Mammary epithelial cell (primary cell): Measurements from ENCODE around the gene AGXT.

Source experiments
- EZH2 ChIP-seq: IDR thresholded peaks from 2 replicates; pipeline ENCODE4 v1.6.1; 2012; ENCODE audit warnings: low read length, inconsistent platforms, borderline replicate concordance
- TF ChIP-seq, protein P1 (sequence below), 2 donors: IDR thresholded peaks in 1 of 2; conservative IDR thresholded peaks in 1 of 2; 2 replicates each; pipeline ENCODE4 v1.5.1; 2011 to 2012; ENCODE audit warnings: inconsistent platforms in 2 of 2, low read length in 2 of 2, mild to moderate bottlenecking in 2 of 2, control low read depth in 1 of 2, low read depth in 1 of 2; ENCODE audit not compliant: insufficient read depth in 1 of 2; ENCODE audit errors: extremely low read depth in 1 of 2

- TF ChIP-seq, protein P1, sequence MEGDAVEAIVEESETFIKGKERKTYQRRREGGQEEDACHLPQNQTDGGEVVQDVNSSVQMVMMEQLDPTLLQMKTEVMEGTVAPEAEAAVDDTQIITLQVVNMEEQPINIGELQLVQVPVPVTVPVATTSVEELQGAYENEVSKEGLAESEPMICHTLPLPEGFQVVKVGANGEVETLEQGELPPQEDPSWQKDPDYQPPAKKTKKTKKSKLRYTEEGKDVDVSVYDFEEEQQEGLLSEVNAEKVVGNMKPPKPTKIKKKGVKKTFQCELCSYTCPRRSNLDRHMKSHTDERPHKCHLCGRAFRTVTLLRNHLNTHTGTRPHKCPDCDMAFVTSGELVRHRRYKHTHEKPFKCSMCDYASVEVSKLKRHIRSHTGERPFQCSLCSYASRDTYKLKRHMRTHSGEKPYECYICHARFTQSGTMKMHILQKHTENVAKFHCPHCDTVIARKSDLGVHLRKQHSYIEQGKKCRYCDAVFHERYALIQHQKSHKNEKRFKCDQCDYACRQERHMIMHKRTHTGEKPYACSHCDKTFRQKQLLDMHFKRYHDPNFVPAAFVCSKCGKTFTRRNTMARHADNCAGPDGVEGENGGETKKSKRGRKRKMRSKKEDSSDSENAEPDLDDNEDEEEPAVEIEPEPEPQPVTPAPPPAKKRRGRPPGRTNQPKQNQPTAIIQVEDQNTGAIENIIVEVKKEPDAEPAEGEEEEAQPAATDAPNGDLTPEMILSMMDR (conservative IDR thresholded peaks at IDR 0.05 in 1 of 2, IDR thresholded peaks at IDR 0.05 in 1 of 2; ENCODE audit: extremely low read depth in 1 of 2, insufficient read depth in 1 of 2, low read depth in 1 of 2, low read length in 2 of 2), result no peak
- no peak for TF ChIP-seq EZH2
Measured at GRCh38 chr2:240900141-240900860, 31.7 kb downstream of the AGXT start.
